HCT116 (cell line): ENCODE measurements around the gene UBE2F. TPM values are rescaled to one million over a fixed set of nuclear protein-coding genes. Genes with fewer than 3 reads are reported as not detected.

Experiments used
- ATAC-seq: fragments of 200-7000 bp; cut with Tn5 transposase; 2 replicates; pipeline ENCODE4 v1.9.1; 2020; ENCODE audit warnings: mild to moderate bottlenecking, moderate library complexity
- BruUV-seq: library from RNA; stranded (reverse); fragments of 400-500 nt; replicated peaks from 2 replicates; lab custom pipeline; 2021; lab: Mats Ljungman, UMichigan
- CTCF ChIA-PET: fragments of 300-600 bp; sonication (Branson Sonifier 250); formaldehyde crosslinking; loops from one replicate; lab custom pipeline; 2021; ENCODE audit warnings: antibody characterized with exemption; lab: Charles Lee
- POLR2A ChIA-PET: fragments of 300-600, 350-600 bp; sonication (Branson Sonifier 250); formaldehyde crosslinking; loops from one replicate; lab custom pipeline; 2021; ENCODE audit warnings: antibody characterized with exemption; lab: Charles Lee
- RAD21 ChIA-PET, 2 experiments: fragments of 300-600 bp; sonication (Branson Sonifier 250); formaldehyde crosslinking; loops; one replicate each; lab custom pipeline; 2023; ENCODE audit warnings: low total read pairs in 2 of 2; ENCODE audit not compliant: uncharacterized antibody in 2 of 2, unreplicated experiment in 2 of 2, low non-redundant PET in 1 of 2; lab: Charles Lee
- DNase-seq: peaks from one replicate; pipeline ENCODE4 v3.0.0-alpha.2; 2010; ENCODE audit warnings: low read depth, low spot score
- H2AFZ ChIP-seq: fragments of 200-600 bp; shearing (Covaris generic), sonication (generic); 2 replicates; pipeline ENCODE4 v1.6.1; 2017; ENCODE audit warnings: low read depth, mixed run types, mixed read lengths, antibody characterized with exemption, low read length; ENCODE audit not compliant: poor library complexity, severe bottlenecking
- H3K27ac ChIP-seq: 2 replicates; pipeline ENCODE4 v1.5.1; 2012; ENCODE audit warnings: low read depth, low read length
- H3K27me3 ChIP-seq: fragments of 200-600 bp; sonication (generic); 2 replicates; pipeline ENCODE4 v1.6.1; 2016; ENCODE audit warnings: mixed run types, low read length, mixed read lengths; ENCODE audit not compliant: insufficient read depth
- H3K36me3 ChIP-seq, 2 experiments: fragments of 200-500 bp in 1 of 2; fragments of 200-600 bp in 1 of 2; sonication (Bioruptor generic) in 1 of 2; sonication (generic) in 1 of 2; 2 replicates each; pipeline versions ENCODE4 v1.5.1 to v1.6.1; 2014 to 2016; ENCODE audit warnings: low read length in 2 of 2, inconsistent platforms in 1 of 2, mixed read lengths in 1 of 2, mixed run types in 1 of 2; ENCODE audit not compliant: insufficient read depth in 2 of 2, control insufficient read depth in 1 of 2
- H3K4me1 ChIP-seq, 2 experiments: fragments of 200-600 bp in 1 of 2; sonication (generic) in 1 of 2; 2 replicates each; pipeline versions ENCODE4 v1.5.1 to v1.6.1; 2012 to 2017; ENCODE audit warnings: low read length in 2 of 2, inconsistent platforms in 1 of 2, mild to moderate bottlenecking in 1 of 2, mixed read lengths in 1 of 2, mixed run types in 1 of 2, moderate library complexity in 1 of 2; ENCODE audit not compliant: insufficient read depth in 2 of 2, control insufficient read depth in 1 of 2
- H3K4me2 ChIP-seq: fragments of 200-600 bp; sonication (generic); 2 replicates; pipeline ENCODE4 v1.6.1; 2017; ENCODE audit warnings: mixed run types, low read length, mixed read lengths
- H3K4me3 ChIP-seq, 2 experiments: fragments of 200-600 bp in 1 of 2; sonication (generic) in 1 of 2; replicated peaks in 1 of 2; 2 replicates each; pipeline ENCODE4 v1.5.1; 2011 to 2016; ENCODE audit warnings: low read length in 2 of 2, control low read depth in 1 of 2, low read depth in 1 of 2, mild to moderate bottlenecking in 1 of 2, mixed read lengths in 1 of 2, mixed run types in 1 of 2
- H3K79me2 ChIP-seq: fragments of 200-600 bp; sonication (generic); 2 replicates; pipeline ENCODE4 v1.6.1; 2017; ENCODE audit warnings: mild to moderate bottlenecking, mixed run types, low read length, moderate library complexity, mixed read lengths; ENCODE audit not compliant: insufficient read depth
- H3K9ac ChIP-seq: fragments of 200-600 bp; sonication (generic); 2 replicates; pipeline ENCODE4 v1.6.1; 2016; ENCODE audit warnings: low read length, mixed read lengths
- H3K9me2 ChIP-seq: fragments of 200-600 bp; sonication (generic), shearing (Covaris generic); 2 replicates; pipeline ENCODE4 v1.6.1; 2017; ENCODE audit warnings: mixed run types, mild to moderate bottlenecking, moderate library complexity; ENCODE audit not compliant: insufficient read depth
- H3K9me3 ChIP-seq, 2 experiments: fragments of 200-500 bp in 1 of 2; fragments of 200-600 bp in 1 of 2; sonication (Bioruptor generic) in 1 of 2; sonication (generic) in 1 of 2; 2 replicates each; pipeline ENCODE4 v1.6.1; 2014 to 2017; ENCODE audit warnings: low read length in 2 of 2, mixed read lengths in 2 of 2, inconsistent platforms in 1 of 2, low read depth in 1 of 2, mild to moderate bottlenecking in 1 of 2, mixed run types in 1 of 2, moderate library complexity in 1 of 2; ENCODE audit not compliant: control insufficient read depth in 1 of 2, insufficient read depth in 1 of 2
- H4K20me1 ChIP-seq: fragments of 200-600 bp; sonication (generic), shearing (Covaris generic); 2 replicates; pipeline ENCODE4 v1.6.1; 2017; ENCODE audit warnings: mixed run types, mild to moderate bottlenecking, moderate library complexity; ENCODE audit not compliant: insufficient read depth
- ELF1 ChIP-seq: IDR thresholded peaks from 2 replicates; pipeline ENCODE4 v1.6.1; 2012; ENCODE audit warnings: low read depth, borderline replicate concordance
- POLR2AphosphoS5 ChIP-seq: IDR thresholded peaks from 2 replicates; pipeline ENCODE4 v1.6.1; 2011; ENCODE audit warnings: mild to moderate bottlenecking, low read depth, low read length, moderate library complexity
- ZFX ChIP-seq: fragments of 450-650 bp; IDR thresholded peaks from 2 replicates; pipeline ENCODE4 v1.6.1; 2017
- intact Hi-C: fragments of 100-400 bp; cut with micrococcal nuclease; formaldehyde crosslinking; loops from 2 replicates; pipeline ENCODE4 v1.10.0; 2022
- total RNA-seq: library from RNA; stranded (reverse); gene quantifications from one replicate; pipeline ENCODE4 v1.2.1, GENCODE V29; 2021; ENCODE audit not compliant: unreplicated experiment
- TF ChIP-seq, protein P1 (sequence below): IDR thresholded peaks from 2 replicates; pipeline ENCODE4 v1.6.1; 2012; ENCODE audit warnings: low read depth
- TF ChIP-seq, protein P2 (sequence below), 3 experiments: fragments of 200-600 bp in 1 of 3; sonication (generic) in 1 of 3; IDR thresholded peaks in 2 of 3; conservative IDR thresholded peaks in 1 of 3; 2 replicates each; pipeline ENCODE4 v1.5.1; 2012 to 2017; ENCODE audit warnings: low read depth in 2 of 3, low read length in 2 of 3, antibody characterized with exemption in 1 of 3, borderline replicate concordance in 1 of 3, control low read depth in 1 of 3, mild to moderate bottlenecking in 1 of 3, mixed read lengths in 1 of 3, mixed run types in 1 of 3, moderate library complexity in 1 of 3; ENCODE audit not compliant: insufficient read depth in 1 of 3
- TF ChIP-seq, protein P3 (sequence below): IDR thresholded peaks from 2 replicates; pipeline ENCODE4 v1.6.1; 2012

Gene UBE2F
- total RNA-seq, 1 experiment from 2014 or later: 32.8 TPM

DNA sequence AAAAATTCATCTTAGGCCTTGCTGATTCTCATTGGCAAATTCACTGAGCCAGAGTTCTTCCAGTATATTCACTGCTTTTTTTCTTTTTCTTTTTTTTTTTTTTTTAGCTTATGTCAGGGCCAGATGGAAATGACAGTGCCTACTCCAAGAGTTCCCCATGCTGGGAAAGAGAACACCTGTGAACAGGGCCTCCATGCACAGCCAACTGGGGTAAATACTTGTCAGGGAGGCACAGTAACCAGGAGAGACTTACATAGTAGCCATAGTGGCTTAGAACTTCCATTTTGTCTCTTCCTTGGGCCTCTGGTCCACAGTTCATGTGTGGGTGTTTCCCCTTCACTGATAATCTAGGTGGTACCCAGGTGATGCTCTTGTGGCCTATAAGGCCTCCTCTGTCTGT lies 78.8 kb downstream of the UBE2F start:
- no peaks in the 10 kb centered on the region for H3K9me2 ChIP-seq
- RAD21 ChIA-PET: interaction anchor here in 1 of 2 experiments (0.6 kb wide), 1 partner anchor 184 kb away, joined by 3 read pairs; no protein-coding TSS in a partner anchor
- H3K27ac ChIP-seq: no peak overlapping the region
- no peaks in the 10 kb centered on the region for H4K20me1 ChIP-seq
- no peak overlapping the region for H3K9ac ChIP-seq
- POLR2A ChIA-PET: interaction anchor here (1.1 kb wide), 1 partner anchor 15 kb away, joined by 3 read pairs; the partner anchor contains the start of gene SCLY
- H3K4me1 ChIP-seq: no peaks in the 10 kb centered on the region
- H3K36me3 ChIP-seq: no peaks in the 10 kb centered on the region
- H3K9me3 ChIP-seq: no peaks in the 10 kb centered on the region
- CTCF ChIA-PET: no interaction called here
- no peak for DNase-seq
- TF ChIP-seq POLR2AphosphoS5: no peak
- TF ChIP-seq, protein P1, sequence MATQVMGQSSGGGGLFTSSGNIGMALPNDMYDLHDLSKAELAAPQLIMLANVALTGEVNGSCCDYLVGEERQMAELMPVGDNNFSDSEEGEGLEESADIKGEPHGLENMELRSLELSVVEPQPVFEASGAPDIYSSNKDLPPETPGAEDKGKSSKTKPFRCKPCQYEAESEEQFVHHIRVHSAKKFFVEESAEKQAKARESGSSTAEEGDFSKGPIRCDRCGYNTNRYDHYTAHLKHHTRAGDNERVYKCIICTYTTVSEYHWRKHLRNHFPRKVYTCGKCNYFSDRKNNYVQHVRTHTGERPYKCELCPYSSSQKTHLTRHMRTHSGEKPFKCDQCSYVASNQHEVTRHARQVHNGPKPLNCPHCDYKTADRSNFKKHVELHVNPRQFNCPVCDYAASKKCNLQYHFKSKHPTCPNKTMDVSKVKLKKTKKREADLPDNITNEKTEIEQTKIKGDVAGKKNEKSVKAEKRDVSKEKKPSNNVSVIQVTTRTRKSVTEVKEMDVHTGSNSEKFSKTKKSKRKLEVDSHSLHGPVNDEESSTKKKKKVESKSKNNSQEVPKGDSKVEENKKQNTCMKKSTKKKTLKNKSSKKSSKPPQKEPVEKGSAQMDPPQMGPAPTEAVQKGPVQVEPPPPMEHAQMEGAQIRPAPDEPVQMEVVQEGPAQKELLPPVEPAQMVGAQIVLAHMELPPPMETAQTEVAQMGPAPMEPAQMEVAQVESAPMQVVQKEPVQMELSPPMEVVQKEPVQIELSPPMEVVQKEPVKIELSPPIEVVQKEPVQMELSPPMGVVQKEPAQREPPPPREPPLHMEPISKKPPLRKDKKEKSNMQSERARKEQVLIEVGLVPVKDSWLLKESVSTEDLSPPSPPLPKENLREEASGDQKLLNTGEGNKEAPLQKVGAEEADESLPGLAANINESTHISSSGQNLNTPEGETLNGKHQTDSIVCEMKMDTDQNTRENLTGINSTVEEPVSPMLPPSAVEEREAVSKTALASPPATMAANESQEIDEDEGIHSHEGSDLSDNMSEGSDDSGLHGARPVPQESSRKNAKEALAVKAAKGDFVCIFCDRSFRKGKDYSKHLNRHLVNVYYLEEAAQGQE: no peak
- no peak for TF ChIP-seq ELF1
- no peak for TF ChIP-seq ZFX
- TF ChIP-seq, protein P2, sequence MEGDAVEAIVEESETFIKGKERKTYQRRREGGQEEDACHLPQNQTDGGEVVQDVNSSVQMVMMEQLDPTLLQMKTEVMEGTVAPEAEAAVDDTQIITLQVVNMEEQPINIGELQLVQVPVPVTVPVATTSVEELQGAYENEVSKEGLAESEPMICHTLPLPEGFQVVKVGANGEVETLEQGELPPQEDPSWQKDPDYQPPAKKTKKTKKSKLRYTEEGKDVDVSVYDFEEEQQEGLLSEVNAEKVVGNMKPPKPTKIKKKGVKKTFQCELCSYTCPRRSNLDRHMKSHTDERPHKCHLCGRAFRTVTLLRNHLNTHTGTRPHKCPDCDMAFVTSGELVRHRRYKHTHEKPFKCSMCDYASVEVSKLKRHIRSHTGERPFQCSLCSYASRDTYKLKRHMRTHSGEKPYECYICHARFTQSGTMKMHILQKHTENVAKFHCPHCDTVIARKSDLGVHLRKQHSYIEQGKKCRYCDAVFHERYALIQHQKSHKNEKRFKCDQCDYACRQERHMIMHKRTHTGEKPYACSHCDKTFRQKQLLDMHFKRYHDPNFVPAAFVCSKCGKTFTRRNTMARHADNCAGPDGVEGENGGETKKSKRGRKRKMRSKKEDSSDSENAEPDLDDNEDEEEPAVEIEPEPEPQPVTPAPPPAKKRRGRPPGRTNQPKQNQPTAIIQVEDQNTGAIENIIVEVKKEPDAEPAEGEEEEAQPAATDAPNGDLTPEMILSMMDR (IDR thresholded peaks at IDR 0.05 in 2 of 3, conservative IDR thresholded peaks at IDR 0.05 in 1 of 3; ENCODE audit: borderline replicate concordance in 1 of 3, insufficient read depth in 1 of 3, low read depth in 2 of 3, low read length in 2 of 3): no peak
- TF ChIP-seq, protein P3, sequence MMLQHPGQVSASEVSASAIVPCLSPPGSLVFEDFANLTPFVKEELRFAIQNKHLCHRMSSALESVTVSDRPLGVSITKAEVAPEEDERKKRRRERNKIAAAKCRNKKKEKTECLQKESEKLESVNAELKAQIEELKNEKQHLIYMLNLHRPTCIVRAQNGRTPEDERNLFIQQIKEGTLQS: no peak
- TF ChIP-seq, all 23 proteins: peak for 0
- Histone ChIP-seq H3K79me2 (no peaks in the 10 kb centered on the region), H3K4me3 (no peak overlapping the region), H2AFZ (no peak overlapping the region), H3K4me2 (no peak overlapping the region), H3K27me3 (no peaks in the 10 kb centered on the region)
- BruUV-seq: no TSS peak
- no peak for ATAC-seq
- intact Hi-C loops: no loop called here
